HepG2 (cell line): ENCODE measurements around the gene KCNK7. TPM values are rescaled to one million over a fixed set of nuclear protein-coding genes. Genes with fewer than 3 reads are reported as not detected.

Source experiments
- ATM ChIP-seq: fragments of 450-650 bp; IDR thresholded peaks from 2 replicates; pipeline ENCODE4 v1.7.1; 2017; ENCODE audit warnings: mild to moderate bottlenecking, borderline replicate concordance
- CEBPG ChIP-seq: IDR thresholded peaks from 2 replicates; pipeline ENCODE4 v1.6.1; 2016
- GATAD1 ChIP-seq: IDR thresholded peaks from 2 replicates; pipeline ENCODE4 v1.6.1; 2016; ENCODE audit warnings: missing genetic modification reagents, missing compliant biosample characterization
- GZF1 ChIP-seq: sonication (generic); formaldehyde crosslinking; IDR thresholded peaks from 2 replicates; pipeline ENCODE4 v1.5.1; 2020; ENCODE audit warnings: mild to moderate bottlenecking, missing genetic modification reagents
- KLF12 ChIP-seq: sonication (generic); formaldehyde crosslinking; IDR thresholded peaks from 2 replicates; pipeline ENCODE4 v1.4.0; 2020; ENCODE audit warnings: missing genetic modification reagents, borderline replicate concordance
- MIXL1 ChIP-seq: IDR thresholded peaks from 2 replicates; pipeline ENCODE4 v1.6.1; 2016
- NR2F1 ChIP-seq, 2 experiments: fragments of 450-650 bp in 1 of 2; formaldehyde crosslinking in 1 of 2; IDR thresholded peaks; 2 replicates each; pipeline versions ENCODE4 v1.5.0 to v1.6.1; 2016 to 2020; ENCODE audit warnings: mild to moderate bottlenecking in 1 of 2, missing compliant biosample characterization in 1 of 2, missing genetic modification reagents in 1 of 2, moderate library complexity in 1 of 2
- RARA ChIP-seq: IDR thresholded peaks from 2 replicates; pipeline ENCODE4 v1.6.1; 2016; ENCODE audit warnings: missing genetic modification reagents, missing compliant biosample characterization
- SAP130 ChIP-seq: IDR thresholded peaks from 2 replicates; pipeline ENCODE4 v1.6.1; 2016; ENCODE audit warnings: low read depth
- SP1 ChIP-seq, 2 experiments: fragments of 450-650 bp in 1 of 2; sonication (generic) in 1 of 2; formaldehyde crosslinking in 1 of 2; IDR thresholded peaks; 2 replicates each; pipeline versions ENCODE4 v1.4.0 to v1.6.1; 2016 to 2020; ENCODE audit warnings: missing genetic modification reagents in 1 of 2
- XRCC5 ChIP-seq: fragments of 200-400 bp; formaldehyde crosslinking; optimal IDR thresholded peaks from 2 replicates; pipeline ENCODE3; 2017; ENCODE audit warnings: mild to moderate bottlenecking, low read length
- ZKSCAN8 ChIP-seq: IDR thresholded peaks from 2 replicates; pipeline ENCODE4 v1.6.1; 2016; ENCODE audit warnings: borderline replicate concordance, missing genetic modification reagents, missing compliant biosample characterization
- ZNF207 ChIP-seq: fragments of 450-650 bp; IDR thresholded peaks from 2 replicates; pipeline ENCODE4 v1.6.1; 2016; ENCODE audit warnings: antibody characterized with exemption, borderline replicate concordance
- ZNF317 ChIP-seq: sonication (generic); formaldehyde crosslinking; IDR thresholded peaks from 2 replicates; pipeline ENCODE4 v1.5.0; 2020; ENCODE audit warnings: mild to moderate bottlenecking, missing genetic modification reagents
- ZNF850 ChIP-seq: sonication (generic); formaldehyde crosslinking; conservative IDR thresholded peaks from 2 replicates; pipeline ENCODE4 v1.9.0; 2021; ENCODE audit warnings: mild to moderate bottlenecking, missing genetic modification reagents
- polyA plus RNA-seq, 8 experiments: library from polyadenylated mRNA; depleted of rRNA in 3 of 8; stranded (reverse) in 7 of 8; unstranded in 1 of 8; fragments of >200 nt; fragmentation: Illumina TruSeq in 4 of 8; extraction: Trizol in 4 of 8; gene quantifications; 2 replicates each; pipeline versions ENCODE4 v1.2.1 to v1.2.3, GENCODE V29; 2011 to 2016; ENCODE audit warnings: low read depth in 4 of 8, missing spikeins in 1 of 8, mixed read lengths in 1 of 8; ENCODE audit not compliant: insufficient read depth in 1 of 8
- total RNA-seq, 5 experiments: library from RNA; depleted of rRNA; stranded (reverse); fragments of >200 nt; fragmentation: Illumina TruSeq; extraction: Trizol; gene quantifications; 2 replicates each; pipeline ENCODE4 v1.2.3, GENCODE V29; 2016; ENCODE audit warnings: low read depth in 1 of 5
- TF ChIP-seq, protein P1 (sequence below): sonication (generic); formaldehyde crosslinking; conservative IDR thresholded peaks from 2 replicates; pipeline ENCODE4 v1.4.0; 2020; ENCODE audit warnings: mild to moderate bottlenecking, missing genetic modification reagents, moderate library complexity
- TF ChIP-seq, protein P2 (sequence below): sonication (generic); formaldehyde crosslinking; IDR thresholded peaks from 2 replicates; pipeline ENCODE4 v1.4.0; 2020; ENCODE audit warnings: missing genetic modification reagents
- TF ChIP-seq, protein P3 (sequence below): sonication (generic); formaldehyde crosslinking; IDR thresholded peaks from 2 replicates; pipeline ENCODE4 v1.4.0; 2020; ENCODE audit warnings: missing genetic modification reagents
- TF ChIP-seq, protein P4 (sequence below): sonication (generic); formaldehyde crosslinking; IDR thresholded peaks from 2 replicates; pipeline ENCODE4 v1.9.0; 2021; ENCODE audit warnings: mild to moderate bottlenecking, missing genetic modification reagents

Gene KCNK7
- total and polyA plus RNA-seq, 2 of the 13 experiments (the other 11 are each of a cell fraction or from before 2014, with no cell fraction given), result 0.11 TPM; not detected in 1

DNA sequence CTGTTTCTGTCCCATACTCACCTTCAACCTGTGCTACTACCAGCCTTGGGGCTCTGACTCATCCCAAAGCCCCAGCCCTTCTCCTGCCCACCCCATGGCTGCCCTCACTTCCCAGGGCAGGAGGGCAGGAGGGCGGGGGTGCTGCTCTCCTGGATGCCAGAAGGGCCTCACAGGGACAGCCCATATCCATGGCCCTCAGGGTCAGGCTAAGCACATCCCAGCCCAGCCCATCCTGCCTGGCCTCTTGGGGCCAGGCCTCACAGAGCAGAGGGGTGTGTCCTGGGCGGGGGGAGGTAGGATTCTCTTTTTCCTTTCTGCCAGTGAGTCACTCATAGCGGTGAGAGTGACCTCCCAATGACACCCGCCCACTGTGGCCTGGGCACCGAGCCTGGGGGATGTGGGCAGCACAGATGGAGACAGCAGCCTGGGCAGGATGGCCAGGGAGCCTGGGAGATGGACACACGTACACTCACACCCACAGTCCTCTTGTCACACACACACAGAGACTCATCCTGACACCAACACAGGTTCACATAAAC is 39.8 kb downstream of the KCNK7 start (continued):
- TF ChIP-seq, protein P1, sequence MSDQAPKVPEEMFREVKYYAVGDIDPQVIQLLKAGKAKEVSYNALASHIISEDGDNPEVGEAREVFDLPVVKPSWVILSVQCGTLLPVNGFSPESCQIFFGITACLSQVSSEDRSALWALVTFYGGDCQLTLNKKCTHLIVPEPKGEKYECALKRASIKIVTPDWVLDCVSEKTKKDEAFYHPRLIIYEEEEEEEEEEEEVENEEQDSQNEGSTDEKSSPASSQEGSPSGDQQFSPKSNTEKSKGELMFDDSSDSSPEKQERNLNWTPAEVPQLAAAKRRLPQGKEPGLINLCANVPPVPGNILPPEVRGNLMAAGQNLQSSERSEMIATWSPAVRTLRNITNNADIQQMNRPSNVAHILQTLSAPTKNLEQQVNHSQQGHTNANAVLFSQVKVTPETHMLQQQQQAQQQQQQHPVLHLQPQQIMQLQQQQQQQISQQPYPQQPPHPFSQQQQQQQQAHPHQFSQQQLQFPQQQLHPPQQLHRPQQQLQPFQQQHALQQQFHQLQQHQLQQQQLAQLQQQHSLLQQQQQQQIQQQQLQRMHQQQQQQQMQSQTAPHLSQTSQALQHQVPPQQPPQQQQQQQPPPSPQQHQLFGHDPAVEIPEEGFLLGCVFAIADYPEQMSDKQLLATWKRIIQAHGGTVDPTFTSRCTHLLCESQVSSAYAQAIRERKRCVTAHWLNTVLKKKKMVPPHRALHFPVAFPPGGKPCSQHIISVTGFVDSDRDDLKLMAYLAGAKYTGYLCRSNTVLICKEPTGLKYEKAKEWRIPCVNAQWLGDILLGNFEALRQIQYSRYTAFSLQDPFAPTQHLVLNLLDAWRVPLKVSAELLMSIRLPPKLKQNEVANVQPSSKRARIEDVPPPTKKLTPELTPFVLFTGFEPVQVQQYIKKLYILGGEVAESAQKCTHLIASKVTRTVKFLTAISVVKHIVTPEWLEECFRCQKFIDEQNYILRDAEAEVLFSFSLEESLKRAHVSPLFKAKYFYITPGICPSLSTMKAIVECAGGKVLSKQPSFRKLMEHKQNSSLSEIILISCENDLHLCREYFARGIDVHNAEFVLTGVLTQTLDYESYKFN (CRISPR knock-in tag), result peak; percentile 62
- TF ChIP-seq, protein P2, sequence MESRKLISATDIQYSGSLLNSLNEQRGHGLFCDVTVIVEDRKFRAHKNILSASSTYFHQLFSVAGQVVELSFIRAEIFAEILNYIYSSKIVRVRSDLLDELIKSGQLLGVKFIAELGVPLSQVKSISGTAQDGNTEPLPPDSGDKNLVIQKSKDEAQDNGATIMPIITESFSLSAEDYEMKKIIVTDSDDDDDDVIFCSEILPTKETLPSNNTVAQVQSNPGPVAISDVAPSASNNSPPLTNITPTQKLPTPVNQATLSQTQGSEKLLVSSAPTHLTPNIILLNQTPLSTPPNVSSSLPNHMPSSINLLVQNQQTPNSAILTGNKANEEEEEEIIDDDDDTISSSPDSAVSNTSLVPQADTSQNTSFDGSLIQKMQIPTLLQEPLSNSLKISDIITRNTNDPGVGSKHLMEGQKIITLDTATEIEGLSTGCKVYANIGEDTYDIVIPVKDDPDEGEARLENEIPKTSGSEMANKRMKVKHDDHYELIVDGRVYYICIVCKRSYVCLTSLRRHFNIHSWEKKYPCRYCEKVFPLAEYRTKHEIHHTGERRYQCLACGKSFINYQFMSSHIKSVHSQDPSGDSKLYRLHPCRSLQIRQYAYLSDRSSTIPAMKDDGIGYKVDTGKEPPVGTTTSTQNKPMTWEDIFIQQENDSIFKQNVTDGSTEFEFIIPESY (CRISPR knock-in tag), result peak; percentile 12; the same call in 1 of the 2 replicates
- no peak for TF ChIP-seq ZNF207
- TF ChIP-seq CEBPG, result 0 out of 2 replicates have a peak, but pooled peaks have one; percentile 20
- TF ChIP-seq, protein P3, sequence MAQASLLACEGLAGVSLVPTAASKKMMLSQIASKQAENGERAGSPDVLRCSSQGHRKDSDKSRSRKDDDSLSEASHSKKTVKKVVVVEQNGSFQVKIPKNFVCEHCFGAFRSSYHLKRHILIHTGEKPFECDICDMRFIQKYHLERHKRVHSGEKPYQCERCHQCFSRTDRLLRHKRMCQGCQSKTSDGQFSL (CRISPR knock-in tag), result 0 out of 2 replicates have a peak, but pooled peaks have one; percentile 39
- TF ChIP-seq ATM, result no peak
- TF ChIP-seq MIXL1 (CRISPR knock-in tag), result no peak
- TF ChIP-seq SP1 (IDR thresholded peaks at IDR 0.05), result no peak
- TF ChIP-seq SP1 (CRISPR knock-in tag; IDR thresholded peaks at IDR 0.05), result 0 out of 2 replicates have a peak, but pooled peaks have one; percentile 10
- peak; percentile 90 for TF ChIP-seq SAP130 (CRISPR knock-in tag)
- peak; percentile 53 for TF ChIP-seq XRCC5
- no peak for TF ChIP-seq ZKSCAN8 (CRISPR knock-in tag)
- no peak for TF ChIP-seq ZNF850 (CRISPR knock-in tag)
- TF ChIP-seq GZF1 (CRISPR knock-in tag), result no peak
- TF ChIP-seq GATAD1, result 0 out of 2 replicates have a peak, but pooled peaks have one; percentile 24
- peak; percentile 42 to 44; a peak in 1 of 4 replicates for TF ChIP-seq NR2F1 (CRISPR knock-in tag; IDR thresholded peaks at IDR 0.05)
- TF ChIP-seq, protein P4, sequence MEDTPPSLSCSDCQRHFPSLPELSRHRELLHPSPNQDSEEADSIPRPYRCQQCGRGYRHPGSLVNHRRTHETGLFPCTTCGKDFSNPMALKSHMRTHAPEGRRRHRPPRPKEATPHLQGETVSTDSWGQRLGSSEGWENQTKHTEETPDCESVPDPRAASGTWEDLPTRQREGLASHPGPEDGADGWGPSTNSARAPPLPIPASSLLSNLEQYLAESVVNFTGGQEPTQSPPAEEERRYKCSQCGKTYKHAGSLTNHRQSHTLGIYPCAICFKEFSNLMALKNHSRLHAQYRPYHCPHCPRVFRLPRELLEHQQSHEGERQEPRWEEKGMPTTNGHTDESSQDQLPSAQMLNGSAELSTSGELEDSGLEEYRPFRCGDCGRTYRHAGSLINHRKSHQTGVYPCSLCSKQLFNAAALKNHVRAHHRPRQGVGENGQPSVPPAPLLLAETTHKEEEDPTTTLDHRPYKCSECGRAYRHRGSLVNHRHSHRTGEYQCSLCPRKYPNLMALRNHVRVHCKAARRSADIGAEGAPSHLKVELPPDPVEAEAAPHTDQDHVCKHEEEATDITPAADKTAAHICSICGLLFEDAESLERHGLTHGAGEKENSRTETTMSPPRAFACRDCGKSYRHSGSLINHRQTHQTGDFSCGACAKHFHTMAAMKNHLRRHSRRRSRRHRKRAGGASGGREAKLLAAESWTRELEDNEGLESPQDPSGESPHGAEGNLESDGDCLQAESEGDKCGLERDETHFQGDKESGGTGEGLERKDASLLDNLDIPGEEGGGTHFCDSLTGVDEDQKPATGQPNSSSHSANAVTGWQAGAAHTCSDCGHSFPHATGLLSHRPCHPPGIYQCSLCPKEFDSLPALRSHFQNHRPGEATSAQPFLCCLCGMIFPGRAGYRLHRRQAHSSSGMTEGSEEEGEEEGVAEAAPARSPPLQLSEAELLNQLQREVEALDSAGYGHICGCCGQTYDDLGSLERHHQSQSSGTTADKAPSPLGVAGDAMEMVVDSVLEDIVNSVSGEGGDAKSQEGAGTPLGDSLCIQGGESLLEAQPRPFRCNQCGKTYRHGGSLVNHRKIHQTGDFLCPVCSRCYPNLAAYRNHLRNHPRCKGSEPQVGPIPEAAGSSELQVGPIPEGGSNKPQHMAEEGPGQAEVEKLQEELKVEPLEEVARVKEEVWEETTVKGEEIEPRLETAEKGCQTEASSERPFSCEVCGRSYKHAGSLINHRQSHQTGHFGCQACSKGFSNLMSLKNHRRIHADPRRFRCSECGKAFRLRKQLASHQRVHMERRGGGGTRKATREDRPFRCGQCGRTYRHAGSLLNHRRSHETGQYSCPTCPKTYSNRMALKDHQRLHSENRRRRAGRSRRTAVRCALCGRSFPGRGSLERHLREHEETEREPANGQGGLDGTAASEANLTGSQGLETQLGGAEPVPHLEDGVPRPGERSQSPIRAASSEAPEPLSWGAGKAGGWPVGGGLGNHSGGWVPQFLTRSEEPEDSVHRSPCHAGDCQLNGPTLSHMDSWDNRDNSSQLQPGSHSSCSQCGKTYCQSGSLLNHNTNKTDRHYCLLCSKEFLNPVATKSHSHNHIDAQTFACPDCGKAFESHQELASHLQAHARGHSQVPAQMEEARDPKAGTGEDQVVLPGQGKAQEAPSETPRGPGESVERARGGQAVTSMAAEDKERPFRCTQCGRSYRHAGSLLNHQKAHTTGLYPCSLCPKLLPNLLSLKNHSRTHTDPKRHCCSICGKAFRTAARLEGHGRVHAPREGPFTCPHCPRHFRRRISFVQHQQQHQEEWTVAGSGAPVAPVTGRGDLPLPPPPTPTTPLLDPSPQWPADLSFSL (CRISPR knock-in tag), result no peak
- no peak for TF ChIP-seq KLF12 (CRISPR knock-in tag)
- no peak for TF ChIP-seq ZNF317
- TF ChIP-seq RARA, result peak; percentile 87
